Measurements from ENCODE around the gene EXOC3L2. TPM values are rescaled to one million over a fixed set of nuclear protein-coding genes. Genes with fewer than 3 reads are reported as not detected.

Gene EXOC3L2
- polyA plus RNA-seq, 3 donors: not detected

GRCh38 chr19:45170146-45171106 is 74.8 kb downstream of the EXOC3L2 start:
- Histone ChIP-seq H2AFZ (ENCODE audit: insufficient read depth, low read depth, low read length, poor library complexity, severe bottlenecking) (no peak overlapping the region), H3K36me3 (replicated peaks in 1 of 2; ENCODE audit: control insufficient read depth in 1 of 2, insufficient read depth in 2 of 2, low read length in 2 of 2) (no peaks in the 10 kb centered on the region), H3K27me3 (ENCODE audit: control insufficient read depth in 2 of 2, insufficient read depth in 2 of 2, low read length in 2 of 2) (no peaks in the 10 kb centered on the region), H3K9ac (ENCODE audit: insufficient read depth, low read length, poor library complexity, severe bottlenecking) (no peak overlapping the region), H3K9me3 (replicated peaks in 1 of 2; ENCODE audit: control insufficient read depth in 1 of 2, insufficient read depth in 1 of 2, low read length in 2 of 2) (no peaks in the 10 kb centered on the region), H3K79me2 (ENCODE audit: insufficient read depth, low read length) (no peaks in the 10 kb centered on the region), H4K20me1 (ENCODE audit: insufficient read depth, low read length) (no peaks in the 10 kb centered on the region), H3K4me2 (replicated peaks; ENCODE audit: extremely low read depth, low read length, poor library complexity, severe bottlenecking) (no peak overlapping the region), H3K27ac (ENCODE audit: low read depth in 1 of 2, low read length in 2 of 2) (no peak overlapping the region), H3K4me3 (replicated peaks in 1 of 3; ENCODE audit: low read depth in 2 of 3, low read length in 3 of 3) (no peak overlapping the region), H3K4me1 (ENCODE audit: control insufficient read depth in 1 of 2, insufficient read depth in 2 of 2, low read length in 2 of 2) (peaks cover 0 to 3% of the 10 kb centered on the region in 2 donors)
- no peak for DNase-seq
- Mint-ChIP-seq H3K4me1 (peaks cover 26% of the 10 kb centered on the region), H3K27me3 (ENCODE audit: low read depth in 3 of 3) (peaks cover 1 to 2% (median 1%) of the 10 kb centered on the region in 3 donors), H3K27ac (no peak overlapping the region), H3K4me3 (no peak overlapping the region), H3K36me3 (peaks cover 0 to 3% of the 10 kb centered on the region in 2 donors), H3K9me3 (no peaks in the 10 kb centered on the region)
- WGBS (ENCODE audit: insufficient coverage): over 99% methylated on average over 14 of the region's 21 CpGs
- no peak for TF ChIP-seq CTCF (IDR thresholded peaks at IDR 0.05)
- intact Hi-C loops (cut with micrococcal nuclease): no loop called here

GRCh38 chr19:45169602-45170001 is 75.6 kb downstream of the EXOC3L2 start:
- intact Hi-C loops (cut with micrococcal nuclease): no loop called here
- H3K79me2 ChIP-seq (ENCODE audit: insufficient read depth, low read length): no peaks in the 10 kb centered on the region
- no peak overlapping the region for H3K4me3 Mint-ChIP-seq
- no peaks in the 10 kb centered on the region for H3K9me3 Mint-ChIP-seq
- no peaks in the 10 kb centered on the region for H3K27me3 ChIP-seq (ENCODE audit: control insufficient read depth in 2 of 2, insufficient read depth in 2 of 2, low read length in 2 of 2)
- no peak overlapping the region for H3K4me2 ChIP-seq (replicated peaks; ENCODE audit: extremely low read depth, low read length, poor library complexity, severe bottlenecking)
- H3K27ac Mint-ChIP-seq: no peak overlapping the region
- H3K9me3 ChIP-seq (replicated peaks in 1 of 2; ENCODE audit: control insufficient read depth in 1 of 2, insufficient read depth in 1 of 2, low read length in 2 of 2): no peaks in the 10 kb centered on the region
- peaks cover 28% of the 10 kb centered on the region for H3K4me1 Mint-ChIP-seq
- H3K9ac ChIP-seq (ENCODE audit: insufficient read depth, low read length, poor library complexity, severe bottlenecking): no peak overlapping the region
- no peak for DNase-seq
- H3K36me3 ChIP-seq (replicated peaks in 1 of 2; ENCODE audit: control insufficient read depth in 1 of 2, insufficient read depth in 2 of 2, low read length in 2 of 2): no peaks in the 10 kb centered on the region
- H4K20me1 ChIP-seq (ENCODE audit: insufficient read depth, low read length): no peaks in the 10 kb centered on the region
- peaks cover 7% of the 10 kb centered on the region in 2 donors for H3K4me1 ChIP-seq (ENCODE audit: control insufficient read depth in 1 of 2, insufficient read depth in 2 of 2, low read length in 2 of 2)
- H3K27ac ChIP-seq (ENCODE audit: low read depth in 1 of 2, low read length in 2 of 2): no peak overlapping the region
- no peak overlapping the region for H3K4me3 ChIP-seq (replicated peaks in 1 of 3; ENCODE audit: low read depth in 2 of 3, low read length in 3 of 3)
- peaks cover 2 to 4% (median 3%) of the 10 kb centered on the region in 3 donors for H3K27me3 Mint-ChIP-seq (ENCODE audit: low read depth in 3 of 3)
- no peak for TF ChIP-seq CTCF (IDR thresholded peaks at IDR 0.05)
- 94% methylated on average over 9 of the region's 10 CpGs for WGBS (ENCODE audit: insufficient coverage)
- no peak overlapping the region for H2AFZ ChIP-seq (ENCODE audit: insufficient read depth, low read depth, low read length, poor library complexity, severe bottlenecking)
- peaks cover 0 to 3% of the 10 kb centered on the region in 2 donors for H3K36me3 Mint-ChIP-seq

All from CD14-positive monocyte (primary cell).